Colon (tissue), 2 donors: Measurements from ENCODE around the gene NLRP13.

Experiments used
- FAIRE-seq: peaks from 2 replicates; lab custom pipeline; 2012; peaks lifted over from hg19 to GRCh38; lab: Jason Lieb, UNC
- donor health status: control.
- donor health status: control.

Gene NLRP13

GRCh38 chr19:55902080-55902751 is 29.9 kb downstream of the NLRP13 start:
- FAIRE-seq = no peak

DNA sequence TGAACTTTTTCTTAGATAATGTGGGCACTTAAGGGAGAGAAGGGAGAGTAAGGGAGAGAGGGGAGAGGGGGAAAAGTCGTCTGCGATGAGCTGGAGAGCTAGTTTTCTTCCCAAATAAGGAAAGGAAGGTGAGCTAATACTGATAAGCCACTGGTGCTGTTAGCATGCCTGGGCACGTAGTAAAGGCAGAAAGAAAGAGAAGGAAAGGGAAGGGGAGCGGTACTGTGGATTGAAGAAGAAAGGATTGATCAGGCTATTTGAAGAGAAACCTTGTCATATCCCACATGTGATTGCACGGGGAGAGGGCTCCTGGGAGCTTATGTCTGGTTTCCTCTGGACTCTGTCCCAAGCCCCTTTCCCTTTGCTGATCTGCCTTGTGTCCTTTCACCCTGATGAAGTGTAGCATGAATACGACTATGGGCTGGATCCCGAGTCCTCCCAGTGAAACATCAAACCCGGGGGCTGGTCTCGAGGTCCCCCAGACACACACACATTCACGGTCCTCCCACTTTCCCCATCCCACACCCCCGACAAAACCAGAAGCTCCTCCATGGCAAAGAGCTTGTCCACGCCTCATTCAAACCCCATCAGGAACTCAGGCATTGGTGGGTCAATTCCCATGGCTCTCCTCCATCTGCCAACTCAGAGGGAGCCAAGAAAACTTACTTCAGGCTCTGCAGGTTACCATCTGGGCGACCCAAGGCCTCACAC is 30.6 kb downstream of the NLRP13 start:
- no peak for FAIRE-seq

- no peak for FAIRE-seq
These were observed 33.2 kb downstream of the NLRP13 start for GRCh38 chr19:55898911-55899310.

- FAIRE-seq = no peak
These were observed 49.5 kb downstream of the NLRP13 start for GRCh38 chr19:55882626-55883025.

DNA sequence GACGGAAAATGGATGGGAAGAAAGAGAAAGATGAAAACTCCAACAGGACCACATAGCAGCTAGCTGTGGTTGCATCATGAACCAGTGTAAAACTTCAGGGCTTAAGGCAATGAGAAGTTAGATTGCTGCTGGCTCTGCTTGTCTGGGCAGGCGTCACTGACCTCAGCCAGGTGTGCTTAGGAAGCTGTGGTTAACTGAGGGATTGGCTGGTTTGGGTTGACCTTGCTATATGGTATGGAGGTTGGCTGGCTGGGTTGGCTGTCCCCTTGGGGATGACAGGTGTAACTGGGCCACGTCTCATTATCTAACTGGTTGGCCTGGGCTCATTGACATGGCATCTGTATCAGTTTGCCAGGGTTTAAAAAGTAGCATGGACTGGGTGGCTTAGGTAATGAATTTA is 54.9 kb downstream of the NLRP13 start:
- no peak for FAIRE-seq

- FAIRE-seq = no peak
These were observed 61.4 kb downstream of the NLRP13 start for GRCh38 chr19:55870736-55871135.

GRCh38 chr19:55867101-55867500 is 65.0 kb downstream of the NLRP13 start:
- FAIRE-seq = no peak

- FAIRE-seq = no peak
These were observed 65.6 kb downstream of the NLRP13 start for GRCh38 chr19:55866521-55866920.

GRCh38 chr19:55858969-55859368 is 73.2 kb downstream of the NLRP13 start:
- FAIRE-seq = no peak

- no peak for FAIRE-seq
These were observed 73.7 kb downstream of the NLRP13 start for GRCh38 chr19:55858401-55858800.

- no peak for FAIRE-seq
These were observed 74.2 kb downstream of the NLRP13 start for GRCh38 chr19:55857974-55858373.

- FAIRE-seq = no peak
These were observed 75.0 kb downstream of the NLRP13 start for GRCh38 chr19:55857149-55857548.

DNA sequence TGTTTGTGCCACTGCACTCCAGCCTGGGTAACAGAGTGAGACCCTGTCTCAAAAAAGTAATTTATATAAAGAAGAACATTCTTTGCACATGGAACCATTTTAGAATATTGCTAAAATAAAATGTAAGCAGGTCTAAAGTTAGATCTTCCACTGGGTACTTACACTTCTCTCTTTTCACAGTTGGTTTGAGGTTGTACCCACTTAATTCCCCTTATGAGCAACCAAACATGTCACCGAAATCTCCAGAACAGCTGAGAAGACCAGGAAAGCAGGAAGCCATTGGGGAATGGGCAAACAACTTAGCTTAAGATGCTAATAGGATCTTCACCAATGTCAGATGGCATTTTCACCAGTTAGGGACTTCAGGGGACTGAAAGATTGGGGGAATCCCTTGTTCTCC is 77.0 kb downstream of the NLRP13 start:
- no peak for FAIRE-seq
